C4-2B (cell line): ENCODE measurements around the gene PPP1R10.

Experiments
- CTCF ChIP-seq: fragments of 450-650 bp; conservative IDR thresholded peaks from 2 replicates; pipeline ENCODE4 v1.5.1; 2017; ENCODE audit warnings: mild to moderate bottlenecking
- ZFX ChIP-seq: fragments of 450-650 bp; IDR thresholded peaks from 2 replicates; pipeline ENCODE4 v1.6.1; 2017

GRCh38 chr6:30641048-30641447 is 24.0 kb upstream of the PPP1R10 start:
- TF ChIP-seq CTCF (no peak), ZFX (no peak)
